ENCODE data around the gene PTCH1.
A peak's percentile ranks its signal among the peaks of the same experiment; 100 is the strongest.

The PTCH1 gene

GRCh38 chr9:95511952-95512708 lies 4.6 kb downstream of the PTCH1 start:
- no peak for DNase-seq

- no peak for DNase-seq
These were observed 5.2 kb downstream of the PTCH1 start for GRCh38 chr9:95511616-95511931.

GRCh38 chr9:95510709-95511615 lies 5.8 kb downstream of the PTCH1 start:
- DNase-seq, result peak; percentile 78

- no peak for DNase-seq
These were observed 6.7 kb downstream of the PTCH1 start for GRCh38 chr9:95509851-95510708.

- DNase-seq, result peak; percentile 73
These were observed 7.6 kb downstream of the PTCH1 start for GRCh38 chr9:95508968-95509850.

- DNase-seq, result no peak
These were observed 8.4 kb downstream of the PTCH1 start for GRCh38 chr9:95508242-95508967.

- peak; percentile 15 for DNase-seq
These were observed 9.1 kb downstream of the PTCH1 start for GRCh38 chr9:95507464-95508241.

- peak; percentile 18 for DNase-seq
These were observed 9.9 kb downstream of the PTCH1 start for GRCh38 chr9:95506678-95507463.

- no peak for DNase-seq
These were observed 10.4 kb downstream of the PTCH1 start for GRCh38 chr9:95506428-95506677.

GRCh38 chr9:95505717-95506427 lies 10.9 kb downstream of the PTCH1 start:
- peak; percentile 18 for DNase-seq

- no peak for DNase-seq
These were observed 11.6 kb downstream of the PTCH1 start for GRCh38 chr9:95505072-95505716.

GRCh38 chr9:95504053-95504963 lies 12.5 kb downstream of the PTCH1 start:
- no peak for DNase-seq

GRCh38 chr9:95503369-95503768 lies 13.4 kb downstream of the PTCH1 start:
- DNase-seq, result no peak

GRCh38 chr9:95502248-95502647 lies 14.5 kb downstream of the PTCH1 start:
- DNase-seq, result no peak

- DNase-seq, result no peak
These were observed 16.9 kb downstream of the PTCH1 start for GRCh38 chr9:95499847-95500246.

- no peak for DNase-seq
These were observed 17.6 kb downstream of the PTCH1 start for GRCh38 chr9:95499046-95499676.

GRCh38 chr9:95498641-95499040 lies 18.1 kb downstream of the PTCH1 start:
- DNase-seq, result no peak
